Measurements from ENCODE around the gene MESD.
"Not testable (repeated sequence)": the region's sequence is repeated elsewhere in the genome, so short reads cannot be mapped to it uniquely, and the experiment has no call there.

MESD gene

DNA sequence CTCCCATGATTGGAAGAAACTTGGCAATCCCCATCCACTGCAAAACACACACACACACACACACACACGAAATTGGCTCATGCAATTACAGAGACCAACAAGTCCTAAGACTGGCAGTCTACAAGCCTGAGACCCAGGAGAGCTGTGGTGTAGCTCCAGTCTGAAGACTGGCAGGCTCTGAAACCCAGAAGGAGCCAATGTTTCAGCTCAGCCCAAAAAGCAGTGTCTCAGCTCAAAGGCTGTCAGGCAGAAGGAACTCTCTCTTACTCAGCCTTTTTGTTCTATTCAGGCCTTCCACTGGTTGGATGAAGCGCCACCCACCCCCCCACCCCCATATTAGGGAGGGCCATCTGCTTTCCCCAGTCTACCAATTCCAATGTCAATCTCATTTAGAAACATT, 32.1 kb downstream of the MESD start:
- no peak for DNase-seq

DNA sequence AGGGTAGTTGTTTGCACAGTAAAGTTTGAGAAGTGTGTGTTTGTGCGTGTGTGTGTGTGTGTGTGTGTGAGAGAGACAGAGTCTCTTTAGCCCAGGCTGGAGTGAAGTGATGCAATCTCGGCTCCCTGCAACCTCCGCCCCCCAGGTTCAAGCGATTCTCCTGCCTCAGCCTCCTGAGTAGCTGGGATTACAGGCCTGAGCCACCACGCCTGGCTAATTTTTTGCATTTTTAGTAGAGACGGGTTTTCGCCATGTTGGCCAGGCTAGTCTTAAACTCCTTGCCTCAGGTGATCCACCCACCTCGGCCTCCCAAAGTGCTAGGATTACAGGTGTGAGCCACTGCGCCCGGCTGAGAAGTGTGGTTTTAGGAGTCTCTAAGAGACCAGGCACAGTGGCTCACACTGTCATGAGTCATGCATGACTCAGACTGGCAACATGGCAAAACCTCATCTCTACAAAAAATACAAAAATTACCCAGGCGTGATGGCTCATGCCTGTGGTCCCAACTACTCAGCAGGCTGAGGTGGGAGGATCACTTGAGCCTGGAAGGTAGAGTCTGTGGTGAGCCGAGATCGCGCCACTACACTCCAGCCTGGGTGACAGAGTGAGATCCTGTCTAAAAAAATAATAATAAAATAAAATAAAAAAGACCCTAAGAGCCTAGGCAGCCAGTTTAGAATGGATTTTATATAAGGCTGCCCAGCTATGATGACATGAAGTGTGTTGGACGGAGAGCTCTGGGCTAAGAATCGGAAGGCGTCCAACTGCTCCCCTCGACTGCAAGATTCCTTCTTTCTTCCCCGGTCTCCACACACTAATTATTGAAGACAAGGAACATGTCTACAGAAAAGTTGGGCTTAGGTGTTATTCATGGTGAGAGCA, 33.8 kb downstream of the MESD start:
- not testable (repeated sequence) for DNase-seq

DNA sequence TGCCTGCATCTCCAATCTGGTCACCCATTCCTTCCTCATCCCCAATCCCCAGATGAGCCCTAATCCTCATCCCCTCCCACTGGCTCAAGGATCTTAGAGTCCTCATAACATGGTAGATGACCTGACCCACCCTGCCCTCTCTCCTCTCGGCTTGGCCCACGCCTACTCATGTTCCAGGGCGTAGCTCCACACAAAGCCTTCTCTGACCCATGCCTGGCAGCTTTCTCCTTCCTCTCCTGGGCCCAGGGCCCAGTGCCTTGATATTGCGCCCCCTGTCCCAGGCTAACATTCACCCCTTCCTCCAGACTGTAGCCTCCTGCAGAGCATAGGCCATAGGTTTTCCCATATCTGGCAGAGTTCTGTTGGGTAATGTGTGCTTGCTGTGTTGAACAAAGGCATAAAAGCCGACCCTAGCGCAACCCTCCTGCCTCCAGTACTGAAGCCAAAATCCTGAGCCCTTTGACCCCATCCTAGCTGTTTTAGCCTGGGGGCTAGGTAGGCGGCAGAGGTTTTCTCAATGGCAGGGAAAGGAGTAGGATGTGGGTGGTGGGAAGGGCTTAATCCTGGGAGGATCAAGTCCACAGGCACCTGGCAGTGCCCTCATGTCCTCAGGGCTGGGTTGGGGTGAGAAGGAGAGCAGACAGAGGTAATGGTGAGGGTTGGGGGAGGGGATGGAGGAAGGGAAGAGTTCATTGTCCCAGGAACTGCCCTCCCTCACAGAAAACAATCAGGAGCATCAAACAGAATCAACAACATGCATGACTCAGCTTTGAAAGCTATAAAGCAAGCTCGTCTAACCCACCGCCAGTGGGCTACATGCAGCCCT, 35.5 kb downstream of the MESD start:
- no peak for DNase-seq

DNA sequence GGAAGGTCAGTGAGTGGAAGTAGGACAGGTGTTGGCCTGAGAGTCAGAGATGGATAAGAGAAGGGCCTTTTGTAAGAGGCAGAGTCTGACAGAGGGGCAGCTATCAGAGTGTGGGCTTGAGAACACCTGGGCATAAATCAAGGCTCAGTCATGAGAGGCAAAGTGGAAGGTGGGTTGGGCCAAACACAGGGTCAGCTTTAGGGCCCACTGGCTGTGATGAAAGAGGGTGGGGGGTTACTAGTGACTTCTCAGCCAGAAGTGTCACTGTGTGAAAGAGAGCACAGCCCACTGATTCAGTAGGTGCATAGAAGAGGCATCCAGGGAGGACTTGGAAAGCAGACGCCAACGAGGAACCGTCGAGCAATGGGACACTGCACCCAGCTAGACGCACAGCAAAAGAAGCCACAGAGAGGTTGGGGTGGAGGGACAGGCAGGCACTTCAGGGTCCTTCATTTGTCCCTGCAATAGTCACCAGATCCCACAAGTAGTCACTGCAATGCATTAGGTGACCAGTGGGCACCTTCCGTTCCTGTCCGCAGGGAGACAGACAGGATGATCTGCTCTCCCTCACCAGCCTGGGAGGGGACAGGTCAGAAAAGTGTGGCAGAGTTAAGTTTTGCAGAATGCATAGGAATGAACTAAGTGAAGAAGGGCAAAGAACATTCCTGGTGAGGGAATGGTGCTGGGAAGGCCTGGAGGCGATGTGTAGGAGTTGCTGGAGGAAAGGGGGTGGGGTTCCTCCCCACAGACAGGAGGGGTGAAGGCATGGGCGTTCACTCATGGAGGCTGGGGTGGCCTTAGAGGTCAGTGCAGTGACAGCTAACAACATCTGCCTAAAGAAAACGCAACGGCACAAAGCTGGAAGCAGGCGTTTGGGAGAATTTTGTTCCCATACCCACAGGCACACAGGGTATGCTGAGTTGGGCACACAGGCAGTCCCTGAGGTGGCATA, 36.3 kb downstream of the MESD start:
- no peak for DNase-seq

DNA sequence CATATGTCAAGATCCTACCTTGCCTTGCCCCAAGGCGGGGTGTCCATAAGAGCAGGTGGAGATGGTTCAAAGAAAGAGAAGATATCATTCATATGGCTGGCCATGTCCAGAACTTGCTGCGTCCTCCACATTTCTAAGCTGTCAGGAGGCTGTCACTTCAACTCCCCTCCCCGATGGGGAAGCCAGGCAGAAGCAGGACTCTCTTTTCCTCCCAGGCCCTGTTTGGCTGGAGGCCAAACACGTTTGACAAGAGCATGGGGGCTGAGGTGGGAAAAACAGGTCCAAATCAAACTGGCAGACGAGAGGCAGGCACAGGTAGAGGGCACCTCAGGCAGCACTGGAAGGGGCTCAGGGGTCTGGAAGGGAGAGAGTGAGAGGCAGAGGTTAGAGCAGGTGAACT, 37.7 kb downstream of the MESD start:
- DNase-seq, result no peak

DNA sequence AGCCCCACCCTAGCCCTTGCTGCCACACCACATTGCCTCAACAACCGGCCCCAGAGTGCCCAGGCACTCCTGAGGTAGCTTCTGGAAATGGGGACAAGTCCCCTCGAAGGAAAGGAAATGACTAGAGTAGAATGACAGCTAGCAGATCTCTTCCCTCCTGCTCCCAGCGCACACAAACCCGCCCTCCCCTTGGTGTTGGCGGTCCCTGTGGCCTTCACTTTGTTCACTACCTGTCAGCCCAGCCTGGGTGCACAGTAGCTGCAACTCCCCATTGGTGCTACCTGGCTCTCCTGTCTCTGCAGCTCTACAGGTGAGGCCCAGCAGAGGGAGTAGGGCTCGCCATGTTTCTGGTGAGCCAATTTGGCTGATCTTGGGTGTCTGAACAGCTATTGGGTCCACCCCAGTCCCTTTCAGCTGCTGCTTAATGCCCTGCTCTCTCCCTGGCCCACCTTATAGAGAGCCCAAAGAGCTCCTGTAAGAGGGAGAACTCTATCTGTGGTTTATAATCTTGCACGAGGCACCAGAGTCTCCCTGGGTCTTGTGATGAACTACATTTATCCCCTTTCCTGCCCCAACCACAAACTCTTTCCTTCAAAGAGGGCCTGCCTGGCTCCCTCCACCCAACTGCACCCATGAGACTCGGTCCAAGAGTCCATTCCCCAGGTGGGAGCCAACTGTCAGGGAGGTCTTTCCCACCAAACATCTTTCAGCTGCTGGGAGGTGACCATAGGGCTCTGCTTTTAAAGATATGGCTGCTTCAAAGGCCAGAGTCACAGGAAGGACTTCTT, 39.1 kb downstream of the MESD start:
- no peak for DNase-seq

DNA sequence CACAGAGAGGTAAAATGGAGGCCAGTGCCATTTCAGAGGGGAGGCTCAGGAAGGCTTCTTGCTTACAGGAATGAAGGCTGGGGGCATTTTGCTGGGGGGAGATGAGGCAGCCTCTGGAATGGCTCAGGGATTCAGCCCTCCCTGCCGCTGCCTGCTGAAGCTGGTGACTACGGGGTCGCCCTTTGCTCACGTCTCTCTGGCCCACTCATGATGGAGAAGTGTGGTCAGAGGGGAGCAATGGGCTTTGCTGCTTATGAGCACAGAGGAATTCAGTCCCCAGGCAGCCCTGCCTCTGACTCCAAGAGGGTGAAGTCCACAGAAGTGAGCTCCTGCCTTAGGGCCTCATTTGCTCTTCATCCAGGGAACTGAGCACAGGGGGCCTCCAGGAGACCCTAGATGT, 39.9 kb downstream of the MESD start:
- DNase-seq, result no peak

DNA sequence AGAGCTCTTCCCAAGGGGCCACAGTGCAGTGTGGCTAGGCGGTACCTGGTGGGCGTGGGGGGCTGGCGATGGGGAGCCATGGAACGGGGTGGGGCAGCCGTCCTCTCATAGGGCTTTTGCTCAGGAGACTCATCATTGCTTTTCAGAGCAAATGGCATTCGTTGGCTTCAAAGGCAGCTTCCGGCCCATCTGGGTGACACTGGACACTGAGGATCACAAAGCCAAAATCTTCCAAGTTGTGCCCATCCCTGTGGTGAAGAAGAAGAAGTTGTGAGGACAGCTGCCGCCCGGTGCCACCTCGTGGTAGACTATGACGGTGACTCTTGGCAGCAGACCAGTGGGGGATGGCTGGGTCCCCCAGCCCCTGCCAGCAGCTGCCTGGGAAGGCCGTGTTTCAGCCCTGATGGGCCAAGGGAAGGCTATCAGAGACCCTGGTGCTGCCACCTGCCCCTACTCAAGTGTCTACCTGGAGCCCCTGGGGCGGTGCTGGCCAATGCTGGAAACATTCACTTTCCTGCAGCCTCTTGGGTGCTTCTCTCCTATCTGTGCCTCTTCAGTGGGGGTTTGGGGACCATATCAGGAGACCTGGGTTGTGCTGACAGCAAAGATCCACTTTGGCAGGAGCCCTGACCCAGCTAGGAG, 40.8 kb downstream of the MESD start:
- DNase-seq, result no peak

DNA sequence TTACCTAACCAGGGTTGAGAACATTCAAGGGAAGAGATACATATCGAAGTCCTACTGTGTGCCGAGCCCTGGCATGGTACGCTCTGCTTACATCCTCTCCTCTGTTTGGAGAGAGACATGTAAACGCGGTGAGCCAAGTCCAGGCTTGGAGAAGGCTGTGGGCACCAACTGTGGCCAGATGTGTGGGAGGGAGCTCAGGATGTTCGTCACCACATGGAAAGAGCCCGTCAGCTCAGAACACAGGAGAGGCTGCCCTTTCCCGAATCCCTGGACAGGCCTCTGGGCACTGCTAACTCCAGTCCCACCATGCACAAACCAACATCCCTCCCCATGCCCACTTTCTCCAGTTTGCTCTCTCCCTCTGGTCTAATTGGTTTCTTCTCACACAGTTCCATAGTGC, 43.0 kb downstream of the MESD start:
- DNase-seq, result no peak

DNA sequence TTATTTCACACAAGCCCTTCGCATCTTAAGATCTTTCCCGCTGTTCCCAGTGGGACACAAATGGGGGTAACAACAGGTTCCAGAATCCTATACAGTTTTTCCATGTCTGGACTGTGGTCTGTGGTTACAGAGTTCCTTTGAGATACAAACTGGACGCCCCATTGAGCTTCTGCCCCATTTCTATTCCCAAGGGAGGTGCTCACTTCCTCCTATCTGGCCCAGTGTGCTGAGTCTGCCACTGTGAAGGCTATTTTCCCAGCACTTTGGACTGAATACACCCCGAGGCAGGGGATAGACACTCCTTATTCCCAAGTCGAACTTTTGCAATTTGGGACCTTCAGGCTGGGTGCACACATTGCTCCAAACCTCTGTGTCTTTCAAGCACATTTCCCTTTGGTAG, 44.0 kb downstream of the MESD start:
- DNase-seq, result no peak

DNA sequence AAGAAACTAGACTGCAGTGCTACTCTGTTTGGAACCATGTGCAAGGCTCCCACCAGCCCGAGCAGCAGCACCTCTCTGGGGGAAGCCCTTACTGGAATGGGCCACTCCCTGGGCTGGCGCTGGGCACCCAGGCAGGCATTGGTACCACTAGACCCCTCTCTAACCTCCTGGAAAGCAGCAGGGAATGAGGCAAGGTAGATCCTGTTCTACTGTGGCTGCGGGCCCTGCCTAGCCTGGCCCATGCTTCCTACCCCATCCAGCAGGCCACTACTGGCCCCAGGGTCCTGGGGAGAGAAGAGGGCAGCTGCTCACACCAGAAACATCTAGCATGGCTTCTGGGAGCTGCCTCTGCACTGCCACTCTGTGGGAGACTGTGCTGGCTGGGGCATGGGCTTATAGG, 44.8 kb downstream of the MESD start:
- no peak for DNase-seq

DNA sequence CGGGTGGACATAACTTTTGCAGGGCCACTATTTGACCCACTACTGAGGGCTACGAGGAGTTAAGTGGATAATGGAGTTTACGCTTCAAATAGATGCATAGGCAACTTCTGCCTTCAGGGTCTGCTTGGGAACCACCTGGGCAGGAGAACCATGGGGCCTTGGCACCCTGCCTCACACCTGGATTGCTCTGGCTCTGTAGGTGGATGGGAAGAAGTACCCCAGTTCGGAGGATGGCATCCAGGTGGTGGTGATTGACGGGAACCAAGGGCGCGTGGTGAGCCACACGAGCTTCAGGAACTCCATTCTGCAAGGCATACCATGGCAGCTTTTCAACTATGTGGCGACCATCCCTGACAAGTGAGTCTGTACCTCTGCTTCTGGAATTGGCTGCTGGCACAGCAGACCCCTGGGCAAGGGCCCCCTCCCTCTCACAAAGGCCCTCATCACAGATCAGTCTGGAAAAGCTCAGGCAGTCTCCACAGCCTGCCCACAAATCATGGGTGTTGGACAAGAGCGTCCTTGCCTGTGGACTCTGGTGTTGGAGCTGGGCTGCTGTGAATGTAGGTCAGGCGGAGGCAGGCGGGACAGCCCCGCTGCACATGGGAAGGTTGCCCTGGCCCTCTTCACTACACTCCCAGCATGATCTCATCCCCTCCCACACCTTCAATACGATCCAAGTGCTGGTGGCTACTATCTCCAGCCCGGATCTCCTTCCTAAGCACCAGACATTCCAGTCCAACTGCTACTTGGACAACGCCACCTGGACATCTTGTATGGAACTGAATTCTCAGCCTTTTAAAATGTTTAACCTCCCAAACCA, 46.7 kb downstream of the MESD start:
- DNase-seq, result no peak

DNA sequence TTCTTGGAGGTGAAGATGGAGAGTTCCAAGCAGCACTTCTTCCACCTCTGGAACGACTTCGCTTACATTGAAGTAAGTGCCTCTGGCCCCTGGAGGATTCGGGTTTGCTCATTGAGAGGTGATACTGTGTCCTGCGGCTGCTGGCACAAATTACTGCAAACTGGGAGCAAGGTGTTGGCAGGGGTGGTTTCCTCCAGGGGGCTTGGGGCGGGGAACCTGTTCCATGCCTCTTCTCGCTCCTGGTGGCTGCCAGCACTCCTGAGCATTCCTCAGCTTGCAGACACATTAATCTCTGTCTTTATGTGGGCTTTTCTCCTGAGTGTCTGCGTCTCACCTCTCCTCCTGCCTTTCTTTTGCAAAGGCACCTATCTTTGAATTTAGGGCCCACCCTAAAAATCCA, 47.4 kb downstream of the MESD start:
- DNase-seq, result no peak

DNA sequence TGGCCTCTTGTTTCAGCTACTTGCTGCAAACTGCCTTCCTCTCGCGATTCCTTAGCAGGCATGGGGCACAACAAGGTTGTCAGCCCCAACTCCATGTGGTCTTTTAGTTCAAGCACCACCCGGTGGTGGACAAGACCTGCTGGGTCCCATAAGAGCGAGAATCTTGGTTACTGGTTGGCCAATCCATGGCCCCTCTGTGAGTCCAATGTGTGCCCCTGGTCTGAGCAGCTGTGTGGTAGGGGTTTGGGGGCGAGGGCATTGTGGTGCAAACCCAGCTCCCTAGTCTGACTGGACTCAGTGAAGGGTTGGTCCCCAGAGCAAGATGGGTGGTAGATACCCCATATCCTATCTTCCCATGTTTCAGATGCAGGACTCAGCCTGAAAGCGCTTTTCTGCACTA, 48.8 kb downstream of the MESD start:
- DNase-seq, result no peak

DNA sequence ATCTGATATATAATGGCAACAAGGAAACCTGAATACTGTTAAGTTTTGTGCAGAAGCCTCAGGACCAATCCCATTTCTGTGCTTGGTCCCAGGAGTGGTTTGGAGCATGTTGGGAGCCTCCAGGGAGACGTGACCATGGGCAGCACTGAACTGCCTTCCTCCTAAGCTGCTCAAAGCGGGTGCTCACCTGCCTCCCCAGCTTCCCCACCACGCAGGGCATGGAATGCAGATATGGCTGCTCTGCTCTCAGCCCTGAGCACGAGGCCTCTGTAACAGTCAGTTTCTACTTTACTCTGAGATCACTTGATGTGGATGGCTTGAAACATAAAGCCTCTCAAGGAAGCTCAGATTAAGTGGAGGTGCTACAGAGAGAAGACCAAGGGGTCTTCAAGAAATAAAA, 49.3 kb downstream of the MESD start:
- no peak for DNase-seq

DNA sequence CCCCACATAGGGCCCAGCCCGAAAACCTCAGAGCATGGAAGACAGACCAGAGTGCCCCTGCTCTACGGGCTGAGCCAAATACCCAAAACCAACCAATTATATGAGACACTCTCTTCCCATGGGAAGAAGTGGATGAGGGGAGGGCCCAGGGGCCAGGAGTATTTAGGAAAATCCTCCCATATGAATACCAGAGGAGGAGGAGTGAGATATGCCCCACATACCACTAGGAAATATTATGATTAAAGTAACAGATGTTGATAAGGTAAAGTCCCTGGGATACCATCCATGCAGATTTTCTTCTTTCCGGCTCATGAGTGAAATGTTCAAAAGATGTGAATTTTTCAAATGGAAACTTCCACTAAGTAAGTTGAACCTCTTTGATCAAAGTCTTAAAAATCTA, 50.4 kb downstream of the MESD start:
- DNase-seq, result no peak

DNA sequence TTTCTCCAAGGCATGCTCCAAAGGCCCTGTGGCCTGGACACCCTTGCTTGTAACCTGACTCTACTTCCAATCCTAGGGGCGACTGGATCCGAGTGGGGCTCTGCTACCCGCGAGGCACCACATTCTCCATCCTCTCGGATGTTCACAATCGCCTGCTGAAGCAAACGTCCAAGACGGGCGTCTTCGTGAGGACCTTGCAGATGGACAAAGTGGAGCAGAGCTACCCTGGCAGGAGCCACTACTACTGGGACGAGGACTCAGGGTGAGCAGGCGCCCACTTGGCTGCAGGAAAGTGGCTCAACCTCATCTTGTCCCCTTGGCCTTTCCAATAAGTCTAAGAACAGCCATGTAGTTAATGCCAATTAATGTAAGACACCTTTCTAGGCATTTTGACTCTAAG, 51.9 kb downstream of the MESD start:
- no peak for DNase-seq

DNA sequence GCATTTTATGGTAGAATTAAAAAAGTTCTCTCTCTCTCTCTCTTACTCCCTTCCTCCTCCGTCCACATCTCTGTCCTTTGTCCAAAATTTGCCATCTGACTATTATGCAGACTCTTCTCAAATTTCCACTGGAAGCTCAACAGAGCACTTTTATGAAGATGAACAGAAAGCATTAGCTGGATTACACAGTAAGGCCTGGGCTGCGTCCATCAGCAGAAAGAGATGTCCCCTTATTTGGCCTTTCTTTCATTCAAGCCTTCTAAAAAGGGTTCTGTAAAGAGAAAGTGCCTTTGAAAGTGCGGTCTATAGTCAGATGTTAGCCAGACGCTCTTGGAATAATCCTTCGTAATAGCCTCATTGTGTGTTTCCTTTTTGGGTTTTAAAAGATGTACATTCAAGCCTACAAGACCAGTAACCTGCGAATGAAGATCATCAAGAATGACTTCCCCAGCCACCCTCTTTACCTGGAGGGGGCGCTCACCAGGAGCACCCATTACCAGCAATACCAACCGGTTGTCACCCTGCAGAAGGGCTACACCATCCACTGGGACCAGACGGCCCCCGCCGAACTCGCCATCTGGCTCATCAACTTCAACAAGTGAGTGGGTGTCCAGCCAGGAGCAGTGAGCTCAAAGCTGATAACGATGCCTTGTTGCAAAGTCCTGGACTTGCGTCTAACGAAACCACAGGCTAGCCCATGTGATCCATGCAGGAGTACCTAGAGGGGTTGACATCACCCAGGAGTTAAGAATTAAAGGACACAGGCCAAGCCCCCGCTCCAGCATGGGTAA, 53.1 kb downstream of the MESD start:
- no peak for DNase-seq

DNA sequence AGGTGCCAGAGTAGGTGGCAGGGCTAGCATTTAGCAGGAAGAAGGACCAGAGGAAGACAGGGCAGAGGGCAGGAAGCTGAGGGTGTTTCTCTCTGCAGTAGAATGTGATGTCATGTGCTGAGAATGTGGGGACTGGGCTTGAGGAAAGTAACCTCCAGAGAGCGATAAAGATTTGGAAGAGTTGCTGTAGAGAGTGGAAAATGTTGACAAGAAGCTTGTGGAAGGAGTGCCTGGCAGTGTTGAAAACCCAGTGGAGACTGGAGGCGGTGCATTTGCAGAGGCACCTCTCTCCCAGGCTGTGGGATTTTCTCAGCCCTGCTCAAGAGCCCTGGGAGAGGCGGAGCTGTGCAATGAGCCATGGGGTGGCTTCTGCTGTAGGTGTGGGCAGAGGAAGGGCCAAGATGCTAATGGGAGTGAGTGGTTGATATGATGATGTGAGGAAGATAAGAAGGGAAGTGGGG, 54.8 kb downstream of the MESD start:
- DNase-seq, result no peak

DNA sequence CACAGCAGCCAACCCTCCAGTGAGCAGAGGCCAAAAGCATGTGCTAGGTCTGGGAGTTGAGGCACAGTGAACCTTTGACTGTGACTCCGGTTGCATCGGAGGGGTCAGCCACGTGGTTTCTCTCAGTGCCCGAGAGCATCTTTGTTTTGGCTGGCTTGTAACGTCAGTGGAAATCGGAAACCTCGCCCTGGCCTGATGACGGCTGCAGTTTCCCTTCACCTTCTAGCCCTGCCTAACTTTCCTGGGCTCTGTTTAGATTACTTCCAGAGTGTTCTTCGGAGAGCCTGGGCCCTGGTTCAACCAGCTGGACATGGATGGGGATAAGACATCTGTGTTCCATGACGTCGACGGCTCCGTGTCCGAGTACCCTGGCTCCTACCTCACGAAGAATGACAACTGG, 56.6 kb downstream of the MESD start:
- DNase-seq, result no peak
